H1 (cell line): ENCODE measurements around the gene ARHGAP42. TPM values are rescaled to one million over a fixed set of nuclear protein-coding genes. Genes with fewer than 3 reads are reported as not detected.

Source experiments
- BCL11A ChIP-seq, 2 experiments: IDR thresholded peaks; one replicate each; pipeline ENCODE4 v1.6.1; 2011; ENCODE audit warnings: low read depth in 2 of 2, low read length in 2 of 2, mild to moderate bottlenecking in 2 of 2
- EP300 ChIP-seq, 2 experiments: IDR thresholded peaks; 1 replicate in 1 of 2; 2 replicates in 1 of 2; pipeline ENCODE4 v1.6.1; 2011 to 2012; ENCODE audit warnings: low read depth in 2 of 2, low read length in 2 of 2, mild to moderate bottlenecking in 2 of 2, borderline replicate concordance in 1 of 2, inconsistent platforms in 1 of 2, moderate library complexity in 1 of 2
- KDM4A ChIP-seq: IDR thresholded peaks from one replicate; pipeline ENCODE4 v1.7.1; 2012; ENCODE audit warnings: low read depth, mild to moderate bottlenecking, moderate library complexity, low read length, inconsistent platforms; ENCODE audit not compliant: severe bottlenecking
- POU5F1 ChIP-seq: IDR thresholded peaks from 2 replicates; pipeline ENCODE4 v1.6.1; 2011; ENCODE audit warnings: low read depth, mild to moderate bottlenecking, low read length, moderate library complexity
- SRF ChIP-seq: IDR thresholded peaks from 2 replicates; pipeline ENCODE4 v1.6.1; 2011; ENCODE audit warnings: mild to moderate bottlenecking, low read depth, low read length, moderate library complexity
- TAF1 ChIP-seq: IDR thresholded peaks from 2 replicates; pipeline ENCODE4 v1.6.1; 2011; ENCODE audit warnings: mild to moderate bottlenecking, low read depth, low read length
- polyA plus RNA-seq, 7 experiments: library from polyadenylated mRNA; depleted of rRNA in 3 of 7; stranded (reverse) in 5 of 7; unstranded in 2 of 7; fragments of >200 nt in 5 of 7; fragments of 200-250 nt in 2 of 7; gene quantifications; 1 replicate in 5 of 7; 2 replicates in 1 of 7; 4 replicates in 1 of 7; pipeline versions ENCODE4 v1.2.1 to v1.2.3, GENCODE V29; 2011 to 2013; ENCODE audit warnings: missing spikeins in 2 of 7, mixed read lengths in 2 of 7
- total RNA-seq: library from RNA; stranded (reverse); fragmentation: NEBNext Ultra II Directional; extraction: Animal tissue kit (Norgen Biotek cat#: 25700); gene quantifications from 2 replicates; pipeline ENCODE4 v1.2.1, GENCODE V29; 2021

ARHGAP42 gene
- total and polyA plus RNA-seq, 2 of the 8 experiments (the other 6 are each of a cell fraction or from before 2014, with no cell fraction given): 22.2 to 33.5 TPM

GRCh38 chr11:100816823-100817222 lies 129.7 kb downstream of the ARHGAP42 start (continued):
- TF ChIP-seq EP300 (IDR thresholded peaks at IDR 0.05; ENCODE audit: borderline replicate concordance in 1 of 2, low read depth in 2 of 2, low read length in 2 of 2) (no peak), KDM4A (no peak), SRF (no peak), BCL11A (IDR thresholded peaks at IDR 0.05; ENCODE audit: low read depth in 2 of 2, low read length in 2 of 2) (no peak), TAF1 (no peak), POU5F1 (no peak)
